ENCODE measurements around the gene RPIA. TPM values are rescaled to one million over a fixed set of nuclear protein-coding genes. Genes with fewer than 3 reads are reported as not detected.

The RPIA gene
- total and polyA plus RNA-seq, 9 of the 15 experiments (the other 6 are each of a cell fraction or from before 2014, with no cell fraction given) = 7.8 to 41.2 (median 25.8) TPM

DNA sequence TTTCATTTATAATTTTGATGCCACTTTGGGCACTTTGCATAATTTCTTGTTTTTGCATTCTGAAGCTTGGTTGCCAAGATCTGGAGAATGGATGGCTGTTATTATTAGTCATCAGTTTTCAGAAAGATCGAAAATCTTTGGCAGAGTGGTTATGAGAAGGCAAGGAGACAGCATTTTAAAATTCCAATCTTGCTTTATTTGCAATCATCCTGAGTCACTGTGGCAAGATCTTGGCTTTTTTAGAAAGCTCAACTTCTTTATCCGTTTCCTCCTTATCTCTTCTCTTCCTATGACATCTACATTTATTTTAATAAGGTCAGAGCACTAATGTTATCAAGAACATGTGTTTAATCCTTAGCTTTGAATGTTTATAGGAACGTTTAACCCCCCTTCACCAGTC, 33.1 kb upstream of the RPIA start:
- 6% methylated on average over 3 of the region's 3 CpGs for WGBS (ENCODE audit: insufficient coverage, low coverage, missing lambda C conversion rate)

DNA sequence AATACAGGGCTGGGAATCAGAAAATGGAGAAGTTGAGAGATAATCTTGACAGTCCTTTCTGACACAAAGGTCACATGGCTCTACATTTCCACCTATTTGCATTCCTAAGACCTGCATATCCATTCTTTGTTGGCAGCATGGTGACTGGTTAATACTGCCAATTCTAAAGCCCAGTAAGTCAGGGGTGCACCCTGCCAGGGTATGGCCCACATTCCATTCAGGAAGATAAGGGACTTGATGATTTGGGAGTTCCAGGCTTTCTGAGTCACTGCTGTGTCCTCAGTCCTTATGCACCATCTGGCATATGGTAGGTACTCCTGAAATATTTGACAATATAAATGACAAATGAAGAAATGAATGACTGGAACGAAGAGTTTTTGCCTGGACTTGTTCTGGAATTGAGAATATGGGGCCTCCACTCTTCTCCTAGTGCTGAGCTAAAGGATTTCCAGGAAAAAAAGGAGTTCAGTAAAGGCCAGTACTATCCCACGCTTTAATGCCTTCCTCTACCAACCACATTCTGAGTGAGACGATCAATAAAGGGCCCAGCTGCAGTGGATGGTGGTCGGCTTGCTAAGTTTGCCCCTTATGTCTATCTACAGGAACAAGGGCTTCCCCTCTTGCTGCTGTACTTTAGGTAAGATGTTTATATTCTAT, 32.5 kb upstream of the RPIA start:
- Histone ChIP-seq H3K9ac (ENCODE audit: insufficient read depth in 1 of 2, low read depth in 2 of 2, low read length in 2 of 2) (peak overlapping the region; percentile 47 to 65; a peak in 3 of 4 replicates), H3K9me3 (replicated peaks; ENCODE audit: control insufficient read depth, insufficient read depth, low read depth, low read length) (no peaks in the 10 kb centered on the region), H2AFZ (ENCODE audit: low read depth, low read length) (peak overlapping the region; percentile 88), H3K4me2 (ENCODE audit: insufficient read depth, low read length) (peak overlapping the region; percentile 49), H3K27me3 (ENCODE audit: control insufficient read depth in 2 of 2, insufficient read depth in 2 of 2, low read length in 2 of 2) (no peaks in the 10 kb centered on the region), H3K4me1 (replicated peaks in 1 of 2; ENCODE audit: control insufficient read depth in 2 of 2, insufficient read depth in 2 of 2, low read length in 2 of 2) (peaks cover 3 to 24% of the 10 kb centered on the region in 2 experiments; a peak in 4 of 5 replicates), H4K20me1 (replicated peaks; ENCODE audit: control insufficient read depth, insufficient read depth, low read length) (no peaks in the 10 kb centered on the region), H3K79me2 (ENCODE audit: control insufficient read depth, insufficient read depth, low read length) (no peaks in the 10 kb centered on the region), H3K36me3 (ENCODE audit: control insufficient read depth, insufficient read depth, low read length) (no peaks in the 10 kb centered on the region), H3K4me3 (no peak overlapping the region), H3K9me1 (ENCODE audit: control insufficient read depth, insufficient read depth, low read length) (no peaks in the 10 kb centered on the region), H3K27ac (ENCODE audit: extremely low read depth, low read depth, low read length) (peak overlapping the region; percentile 60)
- intact Hi-C loops (cut with micrococcal nuclease) (no loop called here), in situ Hi-C loops (cut with MboI) (no loop called here)
- FAIRE-seq (no peak), ATAC-seq (peak; percentile 62), DNase-seq (ENCODE audit: extremely low read depth in 1 of 4, low spot score in 3 of 4) (peak in 1 of 4 experiments; percentile 16)
- POLR2A ChIA-PET = interaction anchor here (0.8 to 2.4 kb wide), 6 partner anchors 9 to 31 kb away, joined by 3 to 8 read pairs (median 4); no protein-coding TSS in a partner anchor
- WGBS (ENCODE audit: insufficient coverage, low coverage, missing lambda C conversion rate) = 8% methylated on average over 4 of the region's 4 CpGs
- no TSS peak for BruUV-seq (replicated peaks)
- CTCF ChIA-PET (ENCODE audit: low intra/inter-chr PET ratio) = no interaction called here
- TF ChIP-seq L3MBTL2 (IDR thresholded peaks at IDR 0.05) (peak; percentile 51; the same call in 1 of the 2 replicates), CBFA2T3 (IDR thresholded peaks at IDR 0.05) (no peak), TGIF2 (CRISPR knock-in tag; IDR thresholded peaks at IDR 0.05) (no peak), MCM5 (IDR thresholded peaks at IDR 0.05; ENCODE audit: low read depth) (no peak)
- TF ChIP-seq, protein P1, sequence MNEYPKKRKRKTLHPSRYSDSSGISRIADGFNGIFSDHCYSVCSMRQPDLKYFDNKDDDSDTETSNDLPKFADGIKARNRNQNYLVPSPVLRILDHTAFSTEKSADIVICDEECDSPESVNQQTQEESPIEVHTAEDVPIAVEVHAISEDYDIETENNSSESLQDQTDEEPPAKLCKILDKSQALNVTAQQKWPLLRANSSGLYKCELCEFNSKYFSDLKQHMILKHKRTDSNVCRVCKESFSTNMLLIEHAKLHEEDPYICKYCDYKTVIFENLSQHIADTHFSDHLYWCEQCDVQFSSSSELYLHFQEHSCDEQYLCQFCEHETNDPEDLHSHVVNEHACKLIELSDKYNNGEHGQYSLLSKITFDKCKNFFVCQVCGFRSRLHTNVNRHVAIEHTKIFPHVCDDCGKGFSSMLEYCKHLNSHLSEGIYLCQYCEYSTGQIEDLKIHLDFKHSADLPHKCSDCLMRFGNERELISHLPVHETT (CRISPR knock-in tag; conservative IDR thresholded peaks at IDR 0.05 in 1 of 2, IDR thresholded peaks at IDR 0.05 in 1 of 2) = 0 out of 4 replicates have a peak, but pooled peaks of 1 of the 2 experiments have one; percentile 32

More for the DNA sequence above, 33.1 kb upstream of the RPIA start:
- DNase-seq (ENCODE audit: extremely low read depth in 1 of 4, low spot score in 3 of 4) = no peak
- Histone ChIP-seq H3K4me2 (ENCODE audit: insufficient read depth, low read length) (no peak overlapping the region; the same call in 1 of the 2 replicates), H3K36me3 (ENCODE audit: control insufficient read depth, insufficient read depth, low read length) (no peaks in the 10 kb centered on the region), H3K9me1 (ENCODE audit: control insufficient read depth, insufficient read depth, low read length) (no peaks in the 10 kb centered on the region), H4K20me1 (replicated peaks; ENCODE audit: control insufficient read depth, insufficient read depth, low read length) (no peaks in the 10 kb centered on the region), H3K9ac (ENCODE audit: insufficient read depth in 1 of 2, low read depth in 2 of 2, low read length in 2 of 2) (no peak overlapping the region), H3K27me3 (ENCODE audit: control insufficient read depth in 2 of 2, insufficient read depth in 2 of 2, low read length in 2 of 2) (no peaks in the 10 kb centered on the region), H3K79me2 (ENCODE audit: control insufficient read depth, insufficient read depth, low read length) (no peaks in the 10 kb centered on the region), H2AFZ (ENCODE audit: low read depth, low read length) (peak overlapping the region; percentile 88; the same call in 1 of the 2 replicates), H3K4me3 (no peak overlapping the region), H3K4me1 (replicated peaks in 1 of 2; ENCODE audit: control insufficient read depth in 2 of 2, insufficient read depth in 2 of 2, low read length in 2 of 2) (peaks cover 3 to 24% of the 10 kb centered on the region in 2 experiments; a peak in 4 of 5 replicates), H3K9me3 (replicated peaks; ENCODE audit: control insufficient read depth, insufficient read depth, low read depth, low read length) (no peaks in the 10 kb centered on the region), H3K27ac (ENCODE audit: extremely low read depth, low read depth, low read length) (no peak overlapping the region; the same call in 2 of the 3 replicates)
- ATAC-seq = no peak
- no TSS peak for BruUV-seq (replicated peaks)
- CTCF ChIA-PET (ENCODE audit: low intra/inter-chr PET ratio) = no interaction called here
- intact Hi-C loops (cut with micrococcal nuclease) (no loop called here), in situ Hi-C loops (cut with MboI) (no loop called here)
- POLR2A ChIA-PET = interaction anchor here (0.9 to 2.4 kb wide), 5 partner anchors 10 to 30 kb away, joined by 3 to 8 read pairs (median 4); no protein-coding TSS in a partner anchor
- TF ChIP-seq ZNF316 (IDR thresholded peaks at IDR 0.05) (peak; percentile 36), ZZZ3 (IDR thresholded peaks at IDR 0.05) (no peak), C11orf30 (IDR thresholded peaks at IDR 0.05; ENCODE audit: low read depth) (peak; percentile 19; the same call in 1 of the 2 replicates), RBM22 (IDR thresholded peaks at IDR 0.05; ENCODE audit: low read depth, low read length, poor library complexity, severe bottlenecking) (no peak), NFE2 (IDR thresholded peaks at IDR 0.05; ENCODE audit: low read depth) (peak; percentile 37; the same call in 1 of the 2 replicates), MAFG (tag; conservative IDR thresholded peaks at IDR 0.05) (0 out of 2 replicates have a peak, but pooled peaks have one; percentile 19)
- FAIRE-seq = no peak
